GM12878 (cell line): ENCODE data around the gene PRDM15. TPM values are rescaled to one million over a fixed set of nuclear protein-coding genes. Genes with fewer than 3 reads are reported as not detected.
A peak's percentile ranks its signal among the peaks of the same experiment; 100 is the strongest.

ENCODE experiments used
- ATAC-seq: fragments of 200-7000 bp; cut with Tn5 transposase; 3 replicates; pipeline ENCODE4 v1.9.1; 2020; ENCODE audit warnings: mild to moderate bottlenecking, moderate library complexity
- BruUV-seq: library from RNA; stranded (reverse); fragments of 400-500 nt; replicated peaks from 2 replicates; lab custom pipeline; 2021; lab: Mats Ljungman, UMichigan
- CTCF ChIA-PET: fragments of 300-600 bp; sonication (Branson Sonifier 250); formaldehyde crosslinking; extraction: SDS; loops from one replicate; lab custom pipeline; 2021; ENCODE audit warnings: inconsistent platforms; lab: Yijun Ruan, JAX
- POLR2A ChIA-PET: fragments of 350-600 bp; formaldehyde crosslinking; extraction: SDS; loops from one replicate; lab custom pipeline; 2021; ENCODE audit warnings: inconsistent platforms; lab: Charles Lee
- RAD21 ChIA-PET: fragments of 300-600 bp; sonication (Branson Sonifier 250); formaldehyde crosslinking; loops from one replicate; lab custom pipeline; 2023; ENCODE audit warnings: antibody characterized with exemption; ENCODE audit not compliant: unreplicated experiment; lab: Charles Lee
- SMC1A ChIA-PET: fragments of 300-600 bp; sonication (Branson Sonifier 250); formaldehyde crosslinking; loops from one replicate; lab custom pipeline; 2023; ENCODE audit not compliant: unreplicated experiment, uncharacterized antibody; lab: Charles Lee
- DNase-seq: peaks from one replicate; pipeline ENCODE4 v3.0.0-alpha.2; 2011; ENCODE audit warnings: low read depth, low spot score
- FAIRE-seq: peaks from 3 replicates; lab custom pipeline; 2011; peaks lifted over from hg19 to GRCh38; lab: Jason Lieb, UNC
- H2AFZ ChIP-seq: 2 replicates; pipeline ENCODE4 v1.6.0; 2011; ENCODE audit warnings: low read depth, low read length, control low read depth; ENCODE audit not compliant: control insufficient read depth
- H3K27ac ChIP-seq: 2 replicates; pipeline ENCODE4 v1.5.1; 2011; ENCODE audit warnings: control low read depth; ENCODE audit not compliant: control insufficient read depth, insufficient read depth
- H3K27me3 ChIP-seq, 2 experiments: replicated peaks in 1 of 2; 2 replicates each; pipeline versions ENCODE4 v1.6.0 to v1.6.1; 2011; ENCODE audit warnings: low read length in 1 of 2; ENCODE audit not compliant: control insufficient read depth in 2 of 2, insufficient read depth in 2 of 2
- H3K36me3 ChIP-seq, 2 experiments: 2 replicates each; pipeline ENCODE4 v1.5.1; 2011; ENCODE audit warnings: low read length in 1 of 2; ENCODE audit not compliant: control insufficient read depth in 2 of 2, insufficient read depth in 2 of 2
- H3K4me1 ChIP-seq: 2 replicates; pipeline ENCODE4 v1.6.1; 2011; ENCODE audit warnings: mild to moderate bottlenecking, low read length, moderate library complexity, mixed read lengths; ENCODE audit not compliant: control insufficient read depth, insufficient read depth
- H3K4me2 ChIP-seq: 2 replicates; pipeline ENCODE4 v1.6.0; 2011; ENCODE audit warnings: control low read depth; ENCODE audit not compliant: control insufficient read depth, insufficient read depth
- H3K4me3 ChIP-seq: fragments of 200-600 bp; sonication (generic); 2 replicates; pipeline ENCODE4 v1.5.1; 2016
- H3K79me2 ChIP-seq: 2 replicates; pipeline ENCODE4 v1.6.0; 2011; ENCODE audit warnings: low read length; ENCODE audit not compliant: control insufficient read depth, insufficient read depth
- H3K9ac ChIP-seq: 2 replicates; pipeline ENCODE4 v1.8.0; 2011; ENCODE audit warnings: low read length, control low read depth, mixed read lengths; ENCODE audit not compliant: control insufficient read depth, insufficient read depth
- H3K9me3 ChIP-seq: replicated peaks from 3 replicates; pipeline ENCODE4 v1.5.1; 2011; ENCODE audit warnings: mild to moderate bottlenecking, low read length; ENCODE audit not compliant: control insufficient read depth, insufficient read depth
- H4K20me1 ChIP-seq: 2 replicates; pipeline ENCODE4 v1.6.0; 2011; ENCODE audit not compliant: control insufficient read depth, insufficient read depth
- BCL11A ChIP-seq: IDR thresholded peaks from 2 replicates; pipeline ENCODE4 v1.6.1; 2011; ENCODE audit warnings: low read depth, low read length
- CHD4 ChIP-seq: fragments of 200-600 bp; sonication (generic); IDR thresholded peaks from 2 replicates; pipeline ENCODE4 v1.6.1; 2016; ENCODE audit warnings: mild to moderate bottlenecking
- KAT2A ChIP-seq: conservative IDR thresholded peaks from 2 replicates; pipeline ENCODE4 v1.6.1; 2011; ENCODE audit warnings: low read depth, low read length; ENCODE audit not compliant: control insufficient read depth
- KLF5 ChIP-seq: fragments of 450-650 bp; IDR thresholded peaks from 2 replicates; pipeline ENCODE4 v1.6.1; 2014; ENCODE audit warnings: mild to moderate bottlenecking; ENCODE audit not compliant: partially characterized antibody
- MEF2A ChIP-seq: IDR thresholded peaks from 2 replicates; pipeline ENCODE4 v1.6.1; 2011; ENCODE audit warnings: low read depth, mild to moderate bottlenecking, low read length, moderate library complexity; ENCODE audit not compliant: insufficient read depth
- MYB ChIP-seq: fragments of 150-350 bp; IDR thresholded peaks from 2 replicates; pipeline ENCODE4 v1.6.1; 2014; ENCODE audit warnings: mild to moderate bottlenecking, low read depth, low read length, borderline replicate concordance
- RAD21 ChIP-seq: IDR thresholded peaks from 2 replicates; pipeline ENCODE4 v1.6.1; 2011; ENCODE audit warnings: mild to moderate bottlenecking, low read depth, low read length, moderate library complexity; ENCODE audit not compliant: insufficient read depth
- RUNX3 ChIP-seq: IDR thresholded peaks from 2 replicates; pipeline ENCODE4 v1.6.1; 2012; ENCODE audit warnings: low read length, inconsistent platforms
- SUPT20H ChIP-seq: IDR thresholded peaks from 2 replicates; pipeline ENCODE4 v1.6.1; 2011; ENCODE audit warnings: low read depth, mild to moderate bottlenecking, low read length, moderate library complexity, borderline replicate concordance; ENCODE audit not compliant: control insufficient read depth
- TAF1 ChIP-seq: IDR thresholded peaks from 2 replicates; pipeline ENCODE4 v1.6.1; 2011; ENCODE audit warnings: mild to moderate bottlenecking, low read depth, low read length, borderline replicate concordance
- WGBS: methylation state at CpG from one replicate; pipeline ENCODE4 v1.1.6; 2016; ENCODE audit warnings: low lambda C conversion rate; ENCODE audit not compliant: insufficient replicate concordance, insufficient coverage; ENCODE audit errors: missing lambda C conversion rate; 5-methylcytosine and 5-hydroxymethylcytosine counted together
- in situ Hi-C: fragments of 300-500 bp; cut with MboI; formaldehyde crosslinking; loops from 9 replicates; pipeline ENCODE4 v1.14.3; 2018; ENCODE audit warnings: mixed read lengths
- intact Hi-C: fragments of 100-400 bp; cut with micrococcal nuclease; formaldehyde crosslinking; loops from one replicate; pipeline ENCODE4 v1.14.2; 2022; ENCODE audit not compliant: unreplicated experiment
- polyA plus RNA-seq, 11 experiments: library from polyadenylated mRNA; depleted of rRNA in 4 of 11; unstranded in 6 of 11; stranded (reverse) in 5 of 11; fragments of >200 nt; fragmentation: Nextera tagmentation in 4 of 11; fragmentation: Illumina TruSeq in 1 of 11; extraction: Ambion mirVana in 4 of 11; extraction: Trizol in 1 of 11; gene quantifications; 1 replicate in 1 of 11; 2 replicates in 10 of 11; pipeline versions ENCODE4 v1.2.1 to v1.2.3, GENCODE V29; 2011 to 2016; ENCODE audit warnings: inconsistent platforms in 2 of 11, missing spikeins in 2 of 11, low read depth in 1 of 11
- total RNA-seq, 4 experiments: library from RNA; depleted of rRNA in 3 of 4; stranded (reverse); fragments of >200 nt in 3 of 4; fragmentation: Illumina TruSeq in 1 of 4; extraction: Trizol in 1 of 4; gene quantifications; 2 replicates each; pipeline versions ENCODE4 v1.2.1 to v1.2.3, GENCODE V29; 2013 to 2021
- TF ChIP-seq, protein P1 (sequence below): IDR thresholded peaks from 2 replicates; pipeline ENCODE4 v1.6.1; 2012; ENCODE audit warnings: low read depth, low read length, improper control_type of control experiment
- TF ChIP-seq, protein P2 (sequence below): IDR thresholded peaks from 2 replicates; pipeline ENCODE4 v1.6.1; 2012; ENCODE audit warnings: mild to moderate bottlenecking, low read depth, low read length
- TF ChIP-seq, protein P3 (sequence below): IDR thresholded peaks from 2 replicates; pipeline ENCODE4 v1.6.1; 2011; ENCODE audit warnings: borderline replicate concordance, low read depth, mild to moderate bottlenecking, moderate library complexity, low read length; ENCODE audit not compliant: insufficient read depth, poor library complexity, severe bottlenecking
- TF ChIP-seq, protein P4 (sequence below): IDR thresholded peaks from 2 replicates; pipeline ENCODE4 v1.6.1; 2012; ENCODE audit warnings: low read depth, low read length, improper control_type of control experiment

PRDM15 gene
- total and polyA plus RNA-seq, 10 of the 15 experiments (the other 5 are each of a cell fraction or from before 2014, with no cell fraction given): 2.2 to 16.0 (median 8.6) TPM

DNA sequence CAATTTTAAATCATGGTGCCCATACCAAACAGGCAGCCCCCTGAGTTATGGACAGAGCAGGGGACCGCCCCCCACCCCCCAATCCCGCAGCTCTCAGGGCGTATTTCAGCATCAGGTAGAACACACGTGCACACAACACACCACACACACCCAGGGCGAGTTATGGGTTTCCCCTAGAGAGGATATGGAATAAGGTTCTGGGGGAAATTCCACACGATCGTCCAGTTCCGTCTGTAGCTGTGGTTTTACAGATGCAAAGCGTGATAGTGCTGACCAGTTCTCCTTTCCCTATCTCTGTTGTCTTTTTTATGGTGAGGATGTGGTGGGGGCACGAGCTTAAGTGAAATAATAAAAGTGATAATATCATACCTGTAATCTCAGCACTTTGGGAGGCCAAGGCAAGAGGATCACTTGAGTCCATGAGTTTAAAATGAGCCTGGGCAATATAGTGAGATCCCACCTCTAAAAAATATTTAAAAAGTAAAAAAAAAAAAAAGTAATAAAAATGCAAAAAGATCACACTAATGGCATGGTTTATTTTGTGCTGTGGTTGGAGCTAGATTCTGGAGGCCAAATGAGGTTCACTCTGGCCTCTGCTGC, 49.6 kb upstream of the PRDM15 start:
- ATAC-seq: peak; percentile 81
- Histone ChIP-seq H4K20me1 (no peaks in the 10 kb centered on the region), H3K9ac (peak overlapping the region; percentile 28; the same call in 1 of the 2 replicates), H3K79me2 (peaks cover 30% of the 10 kb centered on the region), H3K27ac (peak overlapping the region; percentile 99), H3K4me1 (peaks cover 49% of the 10 kb centered on the region), H3K4me2 (peak overlapping the region; percentile 70), H3K9me3 (no peaks in the 10 kb centered on the region), H3K4me3 (no peak overlapping the region), H2AFZ (peak overlapping the region; percentile 29; the same call in 1 of the 2 replicates), H3K27me3 (no peaks in the 10 kb centered on the region), H3K36me3 (no peaks in the 10 kb centered on the region)
- BruUV-seq: no TSS peak
- FAIRE-seq: peak; percentile 72
- in situ Hi-C loops (loop anchor here (5.0 kb wide), 1 partner anchor 74 kb away; no protein-coding TSS in a partner anchor), intact Hi-C loops (loop anchor here (2.0 to 10.0 kb wide), 4 partner anchors 64 to 186 kb away; partner anchors contain the start of gene ZBTB21)
- POLR2A ChIA-PET: interaction anchor here (0.6 to 1.7 kb wide), 13 partner anchors 8 to 371 kb away, joined by 3 to 10 read pairs (median 5); no protein-coding TSS in a partner anchor
- RAD21 ChIA-PET: interaction anchor here (0.7 to 2.3 kb wide), 10 partner anchors 23 to 189 kb away, joined by 3 to 12 read pairs (median 4); partner anchors contain the start of gene PRDM15
- WGBS: under 1% methylated on average over 10 of the region's 10 CpGs
- peak; percentile 85 for DNase-seq
- CTCF ChIA-PET: interaction anchor here (0.6 to 1.2 kb wide), 8 partner anchors 29 to 368 kb away, joined by 3 to 5 read pairs (median 4); no protein-coding TSS in a partner anchor
- SMC1A ChIA-PET: interaction anchor here (0.7 to 4.4 kb wide), 17 partner anchors 10 to 560 kb away, joined by 3 to 25 read pairs (median 5); partner anchors contain the start of gene PRDM15
- TF ChIP-seq CHD4 (no peak), KLF5 (no peak), RUNX3 (peak; percentile 95), RAD21 (no peak), BCL11A (peak; percentile 81), TAF1 (no peak), MYB (no peak), MEF2A (0 out of 2 replicates have a peak, but pooled peaks have one; percentile 20), SUPT20H (no peak), KAT2A (no peak)
- TF ChIP-seq, protein P1, sequence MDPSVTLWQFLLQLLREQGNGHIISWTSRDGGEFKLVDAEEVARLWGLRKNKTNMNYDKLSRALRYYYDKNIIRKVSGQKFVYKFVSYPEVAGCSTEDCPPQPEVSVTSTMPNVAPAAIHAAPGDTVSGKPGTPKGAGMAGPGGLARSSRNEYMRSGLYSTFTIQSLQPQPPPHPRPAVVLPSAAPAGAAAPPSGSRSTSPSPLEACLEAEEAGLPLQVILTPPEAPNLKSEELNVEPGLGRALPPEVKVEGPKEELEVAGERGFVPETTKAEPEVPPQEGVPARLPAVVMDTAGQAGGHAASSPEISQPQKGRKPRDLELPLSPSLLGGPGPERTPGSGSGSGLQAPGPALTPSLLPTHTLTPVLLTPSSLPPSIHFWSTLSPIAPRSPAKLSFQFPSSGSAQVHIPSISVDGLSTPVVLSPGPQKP: no peak
- TF ChIP-seq, protein P2, sequence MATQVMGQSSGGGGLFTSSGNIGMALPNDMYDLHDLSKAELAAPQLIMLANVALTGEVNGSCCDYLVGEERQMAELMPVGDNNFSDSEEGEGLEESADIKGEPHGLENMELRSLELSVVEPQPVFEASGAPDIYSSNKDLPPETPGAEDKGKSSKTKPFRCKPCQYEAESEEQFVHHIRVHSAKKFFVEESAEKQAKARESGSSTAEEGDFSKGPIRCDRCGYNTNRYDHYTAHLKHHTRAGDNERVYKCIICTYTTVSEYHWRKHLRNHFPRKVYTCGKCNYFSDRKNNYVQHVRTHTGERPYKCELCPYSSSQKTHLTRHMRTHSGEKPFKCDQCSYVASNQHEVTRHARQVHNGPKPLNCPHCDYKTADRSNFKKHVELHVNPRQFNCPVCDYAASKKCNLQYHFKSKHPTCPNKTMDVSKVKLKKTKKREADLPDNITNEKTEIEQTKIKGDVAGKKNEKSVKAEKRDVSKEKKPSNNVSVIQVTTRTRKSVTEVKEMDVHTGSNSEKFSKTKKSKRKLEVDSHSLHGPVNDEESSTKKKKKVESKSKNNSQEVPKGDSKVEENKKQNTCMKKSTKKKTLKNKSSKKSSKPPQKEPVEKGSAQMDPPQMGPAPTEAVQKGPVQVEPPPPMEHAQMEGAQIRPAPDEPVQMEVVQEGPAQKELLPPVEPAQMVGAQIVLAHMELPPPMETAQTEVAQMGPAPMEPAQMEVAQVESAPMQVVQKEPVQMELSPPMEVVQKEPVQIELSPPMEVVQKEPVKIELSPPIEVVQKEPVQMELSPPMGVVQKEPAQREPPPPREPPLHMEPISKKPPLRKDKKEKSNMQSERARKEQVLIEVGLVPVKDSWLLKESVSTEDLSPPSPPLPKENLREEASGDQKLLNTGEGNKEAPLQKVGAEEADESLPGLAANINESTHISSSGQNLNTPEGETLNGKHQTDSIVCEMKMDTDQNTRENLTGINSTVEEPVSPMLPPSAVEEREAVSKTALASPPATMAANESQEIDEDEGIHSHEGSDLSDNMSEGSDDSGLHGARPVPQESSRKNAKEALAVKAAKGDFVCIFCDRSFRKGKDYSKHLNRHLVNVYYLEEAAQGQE: no peak
- TF ChIP-seq, protein P3, sequence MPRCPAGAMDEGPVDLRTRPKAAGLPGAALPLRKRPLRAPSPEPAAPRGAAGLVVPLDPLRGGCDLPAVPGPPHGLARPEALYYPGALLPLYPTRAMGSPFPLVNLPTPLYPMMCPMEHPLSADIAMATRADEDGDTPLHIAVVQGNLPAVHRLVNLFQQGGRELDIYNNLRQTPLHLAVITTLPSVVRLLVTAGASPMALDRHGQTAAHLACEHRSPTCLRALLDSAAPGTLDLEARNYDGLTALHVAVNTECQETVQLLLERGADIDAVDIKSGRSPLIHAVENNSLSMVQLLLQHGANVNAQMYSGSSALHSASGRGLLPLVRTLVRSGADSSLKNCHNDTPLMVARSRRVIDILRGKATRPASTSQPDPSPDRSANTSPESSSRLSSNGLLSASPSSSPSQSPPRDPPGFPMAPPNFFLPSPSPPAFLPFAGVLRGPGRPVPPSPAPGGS: peak; percentile 34
- TF ChIP-seq, protein P4, sequence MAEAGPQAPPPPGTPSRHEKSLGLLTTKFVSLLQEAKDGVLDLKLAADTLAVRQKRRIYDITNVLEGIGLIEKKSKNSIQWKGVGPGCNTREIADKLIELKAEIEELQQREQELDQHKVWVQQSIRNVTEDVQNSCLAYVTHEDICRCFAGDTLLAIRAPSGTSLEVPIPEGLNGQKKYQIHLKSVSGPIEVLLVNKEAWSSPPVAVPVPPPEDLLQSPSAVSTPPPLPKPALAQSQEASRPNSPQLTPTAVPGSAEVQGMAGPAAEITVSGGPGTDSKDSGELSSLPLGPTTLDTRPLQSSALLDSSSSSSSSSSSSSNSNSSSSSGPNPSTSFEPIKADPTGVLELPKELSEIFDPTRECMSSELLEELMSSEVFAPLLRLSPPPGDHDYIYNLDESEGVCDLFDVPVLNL: no peak
